NCI-H82 treated with DMSO at 0.1 percent for 48 hours (cell line): ENCODE results near the gene C2CD3.
"Not testable (repeated sequence)": the region's sequence is repeated elsewhere in the genome, so short reads cannot be mapped to it uniquely, and the experiment has no call there.

Source experiments
- DNase-seq: peaks from one replicate; lab custom pipeline; 2025; ENCODE audit not compliant: unreplicated experiment; lab: John Stamatoyannopoulos, UW

Gene C2CD3

DNA sequence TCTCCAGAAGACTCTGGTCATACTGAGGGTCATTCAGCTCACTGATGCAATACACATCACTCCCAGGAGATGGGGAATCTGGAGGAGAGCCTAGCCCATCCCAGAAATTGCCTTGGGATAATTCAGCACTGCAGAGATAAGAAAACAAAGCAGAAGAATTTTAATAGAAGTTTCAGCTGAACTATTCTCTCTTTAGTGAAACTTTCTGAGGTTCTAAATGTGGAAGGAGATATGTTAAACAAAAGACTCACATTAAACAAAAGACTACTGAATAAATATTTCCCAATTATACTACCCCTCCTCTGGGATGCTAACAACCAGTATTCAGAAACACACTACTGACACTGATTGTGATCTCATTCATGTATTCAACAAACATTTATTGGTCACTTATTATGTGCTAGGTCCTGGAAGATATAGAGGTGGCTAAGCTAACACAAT, 47.8 kb downstream of the C2CD3 start:
- DNase-seq, result no peak

DNA sequence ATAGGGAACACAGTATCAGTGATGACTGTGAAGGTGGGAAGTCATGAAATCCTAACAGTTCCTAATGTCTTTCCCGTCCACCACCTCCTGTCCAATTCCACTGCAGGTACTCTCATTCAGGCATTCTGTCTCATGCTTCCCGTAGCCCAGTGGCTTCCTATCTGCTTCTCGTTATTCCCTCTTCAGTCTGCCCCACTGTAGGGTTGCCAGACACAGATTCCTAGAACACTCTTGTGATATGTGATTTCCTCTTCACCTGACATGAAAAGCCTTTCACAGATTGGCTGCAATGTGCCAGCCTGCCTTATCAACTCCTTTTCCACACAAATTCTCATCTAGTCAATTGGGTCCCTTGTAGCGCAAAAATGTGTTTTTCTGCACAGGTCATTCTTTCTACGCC, 49.0 kb downstream of the C2CD3 start:
- no peak for DNase-seq

DNA sequence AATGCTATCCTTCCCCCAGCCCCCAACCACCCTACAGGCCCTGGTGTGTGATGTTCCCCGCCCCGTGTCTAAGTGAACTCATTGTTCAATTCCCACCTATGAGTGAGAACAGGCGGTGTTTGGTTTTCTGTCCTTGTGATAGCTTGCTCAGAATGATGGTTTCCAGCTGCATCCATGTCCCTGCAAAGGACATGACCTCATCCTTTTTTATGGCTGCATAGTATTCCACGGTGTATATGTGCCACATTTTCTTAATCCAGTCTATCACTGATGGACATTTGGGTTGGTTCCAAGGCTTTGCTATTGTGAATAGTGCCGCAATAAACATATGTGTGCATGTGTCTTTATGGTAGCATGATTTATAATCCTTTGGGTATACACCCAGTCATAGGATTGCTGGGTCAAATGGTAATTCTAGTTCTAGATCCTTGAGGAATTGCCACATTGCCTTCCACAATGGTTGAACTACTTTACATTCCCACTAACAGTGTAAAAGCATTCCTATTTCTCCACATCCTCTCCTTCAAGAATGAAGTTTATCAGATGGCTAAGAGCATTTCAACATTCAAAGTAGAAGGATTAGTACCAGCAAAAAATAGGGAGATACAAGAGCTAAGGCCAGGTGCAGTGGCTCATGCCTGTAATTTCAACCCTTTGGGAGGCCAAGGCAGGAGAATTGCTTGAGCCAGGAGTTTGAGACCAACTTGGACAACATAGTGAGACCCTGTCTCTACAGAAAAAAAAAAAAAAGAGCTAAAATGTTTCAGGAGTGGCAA, 50.4 kb downstream of the C2CD3 start:
- DNase-seq, result not testable (repeated sequence)

DNA sequence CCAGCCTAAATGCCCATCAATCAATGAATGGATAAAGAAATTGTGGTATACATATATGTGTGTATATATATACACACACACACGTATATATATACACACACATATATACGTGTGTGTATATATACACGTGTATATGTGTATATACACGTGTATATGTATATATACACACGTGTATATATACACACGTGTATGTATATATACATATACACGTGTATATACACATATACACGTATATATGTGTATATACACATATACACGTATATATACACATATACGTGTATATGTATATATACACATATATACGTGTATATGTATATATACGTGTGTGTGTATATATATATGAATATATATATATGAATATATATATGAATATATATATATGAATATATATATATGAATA, 54.1 kb downstream of the C2CD3 start:
- no peak for DNase-seq

DNA sequence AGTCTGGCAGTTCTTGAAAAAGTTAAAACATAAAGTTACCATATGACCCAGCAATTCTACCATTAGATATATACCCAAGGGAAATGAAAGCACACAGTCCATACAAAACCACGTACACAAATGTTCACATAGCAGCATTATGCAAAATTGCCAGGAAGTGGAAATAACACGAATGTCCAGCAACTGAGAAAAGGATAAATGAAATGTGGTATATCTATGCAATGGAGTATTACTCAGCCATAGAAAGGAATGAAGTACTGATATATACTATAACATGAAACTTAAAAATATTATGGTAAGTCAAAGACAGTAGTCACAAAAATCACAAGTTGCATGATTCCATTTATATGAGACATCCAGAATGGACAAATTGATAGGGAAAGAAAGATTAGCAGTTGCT, 57.9 kb downstream of the C2CD3 start:
- DNase-seq, result no peak

DNA sequence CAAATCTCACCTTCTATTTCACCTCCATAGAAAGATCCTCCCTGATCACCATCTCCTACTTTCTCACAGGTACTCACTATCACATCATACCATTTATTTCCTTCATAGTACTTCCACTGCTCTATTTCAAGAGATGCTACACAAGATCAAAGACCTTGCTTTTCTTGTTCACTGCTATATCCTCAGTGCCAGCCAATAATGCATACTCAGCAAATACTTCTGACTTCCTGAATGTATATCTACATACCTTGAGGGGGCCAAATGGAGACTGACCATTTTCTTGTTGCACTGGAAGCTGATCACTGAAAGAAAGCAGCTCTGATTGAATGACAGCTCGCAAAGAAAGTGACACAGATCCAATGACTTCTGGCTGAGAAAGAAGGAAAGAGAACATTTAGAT, 64.7 kb downstream of the C2CD3 start:
- no peak for DNase-seq

DNA sequence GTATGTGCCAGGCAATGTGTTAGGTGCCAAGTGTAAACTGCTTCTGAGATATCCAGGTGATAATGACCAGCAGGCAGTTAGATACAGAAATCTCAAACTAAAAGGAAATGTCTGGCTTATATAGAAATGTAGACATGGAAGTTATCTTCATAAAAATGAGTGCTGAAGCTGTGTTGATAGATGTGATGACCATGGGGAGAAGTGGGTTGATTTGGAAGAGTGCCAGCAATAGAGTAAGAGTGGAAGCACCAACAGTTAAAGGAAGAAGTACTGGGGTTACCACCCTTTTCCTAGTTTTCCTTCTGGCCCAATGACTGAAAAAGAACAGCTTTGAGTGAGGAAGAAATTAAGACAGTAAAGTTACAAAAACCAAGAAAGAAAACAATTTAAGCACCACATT, 68.5 kb downstream of the C2CD3 start:
- DNase-seq, result no peak

DNA sequence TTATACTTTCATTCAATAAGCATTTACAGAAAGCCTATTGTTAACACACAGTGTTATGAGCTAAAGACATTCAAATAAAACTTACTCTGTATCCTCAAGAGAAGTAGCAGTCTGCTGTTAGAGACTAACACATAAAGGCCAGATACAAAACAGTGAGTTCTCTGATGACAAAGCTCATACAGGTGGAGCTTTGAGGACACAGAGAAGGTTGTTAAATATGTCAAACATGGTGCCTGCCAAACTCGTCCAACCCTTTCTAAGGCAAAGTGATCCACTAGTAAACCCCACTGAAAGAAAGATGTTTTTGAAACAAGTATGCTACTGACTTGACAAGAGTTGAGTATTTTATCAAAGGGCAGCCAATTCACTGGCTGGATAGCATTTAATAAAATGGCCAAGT, 70.1 kb downstream of the C2CD3 start:
- no peak for DNase-seq

DNA sequence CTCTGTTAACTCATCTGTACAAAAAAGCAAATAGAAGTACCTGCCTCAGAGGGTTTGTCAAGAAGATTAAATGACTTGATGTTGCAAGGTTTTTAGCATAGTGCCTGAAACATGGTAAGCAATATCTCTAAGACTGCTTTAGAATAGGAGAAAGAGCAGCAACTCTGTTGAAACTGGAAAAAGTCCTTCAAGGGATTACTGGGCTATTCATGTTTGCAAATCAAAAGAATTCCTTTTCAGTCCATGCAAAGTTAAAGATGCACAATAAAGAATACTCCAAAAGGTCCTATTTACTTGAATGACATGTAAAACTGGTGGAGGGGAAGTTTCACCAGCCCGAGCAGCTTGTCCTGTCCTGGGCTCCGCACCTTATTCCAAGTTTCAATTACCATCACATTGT, 70.6 kb downstream of the C2CD3 start:
- DNase-seq, result no peak

DNA sequence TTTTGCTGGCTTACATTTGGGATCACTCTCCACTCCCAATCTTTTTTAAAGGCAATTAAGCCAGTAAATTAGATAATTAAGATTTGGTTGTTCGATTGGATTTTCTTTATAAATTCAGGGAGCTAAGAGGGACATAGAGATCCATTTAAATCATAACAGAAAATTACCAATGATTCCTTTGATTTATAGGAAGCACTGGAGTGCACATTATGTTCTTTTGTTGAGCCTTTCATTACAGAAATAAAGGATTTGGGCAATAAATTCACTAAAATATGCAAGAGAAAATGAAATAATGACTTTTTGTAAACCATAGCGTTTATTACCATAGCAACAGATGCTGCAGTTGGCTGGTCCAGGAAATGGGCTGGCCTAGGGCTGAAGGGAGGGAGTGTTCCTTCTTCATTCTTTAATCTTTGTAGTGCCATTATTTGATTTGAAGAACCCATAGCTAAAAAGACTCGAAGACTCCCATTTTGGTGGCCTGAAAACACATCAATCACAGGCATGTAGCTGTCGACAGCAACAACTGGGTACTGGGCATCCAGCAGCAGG, 73.0 kb downstream of the C2CD3 start:
- DNase-seq, result no peak

DNA sequence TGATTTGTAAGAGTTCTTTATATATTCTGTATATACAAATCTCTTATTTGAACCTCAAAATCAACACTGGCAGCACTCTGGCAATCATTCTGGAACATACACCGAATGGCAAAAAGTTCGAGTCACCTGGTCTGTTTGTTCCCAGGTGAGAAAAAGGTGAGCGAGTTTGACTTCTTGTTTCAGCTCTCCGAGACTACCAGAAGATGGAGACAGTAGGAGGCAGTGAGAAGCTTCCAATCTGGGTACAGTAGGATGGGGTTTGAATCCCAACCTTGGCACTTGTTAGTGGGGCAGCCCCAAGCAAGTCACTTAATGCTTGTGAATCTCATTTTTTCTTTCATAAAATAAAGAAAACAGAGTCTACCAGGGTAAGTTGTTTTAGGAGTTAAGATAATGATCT, 76.4 kb downstream of the C2CD3 start:
- no peak for DNase-seq

DNA sequence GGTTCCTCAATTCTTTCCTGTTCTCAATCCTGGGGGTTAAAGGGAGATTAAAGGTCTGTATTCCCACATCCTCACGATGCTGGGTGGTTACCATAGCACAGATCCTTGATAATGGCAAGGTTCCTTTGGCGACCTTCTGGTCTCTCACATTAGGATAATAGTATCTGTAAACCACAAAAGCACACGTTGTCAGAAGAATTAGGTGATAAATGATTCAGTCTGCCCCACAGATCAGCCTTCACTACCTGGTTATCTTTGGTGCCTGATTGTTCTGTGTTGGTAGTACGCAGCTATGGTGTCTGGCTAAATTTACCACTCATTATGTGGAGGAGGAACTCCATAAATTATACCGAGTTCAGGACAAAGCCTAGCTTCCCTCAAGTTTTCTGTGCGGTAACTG, 78.4 kb downstream of the C2CD3 start:
- DNase-seq, result no peak

DNA sequence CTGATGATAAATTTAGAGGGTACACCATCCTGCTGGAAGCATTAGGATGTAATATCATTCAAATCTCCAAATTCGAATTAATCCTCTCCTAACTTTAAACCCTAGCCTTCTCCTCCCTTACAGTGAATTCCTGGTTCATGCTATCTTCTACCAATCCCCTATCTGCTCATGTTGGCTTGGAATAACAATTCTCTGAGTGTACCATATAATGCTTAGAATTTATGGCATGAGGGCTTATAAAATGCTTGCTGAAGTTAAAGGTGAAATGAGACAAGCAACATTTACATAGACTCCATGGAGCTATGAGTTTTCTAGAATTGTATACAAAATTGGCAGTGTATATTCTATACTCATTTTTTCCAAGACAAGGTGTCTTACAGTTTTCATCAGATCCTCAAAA, 79.3 kb downstream of the C2CD3 start:
- DNase-seq, result no peak

DNA sequence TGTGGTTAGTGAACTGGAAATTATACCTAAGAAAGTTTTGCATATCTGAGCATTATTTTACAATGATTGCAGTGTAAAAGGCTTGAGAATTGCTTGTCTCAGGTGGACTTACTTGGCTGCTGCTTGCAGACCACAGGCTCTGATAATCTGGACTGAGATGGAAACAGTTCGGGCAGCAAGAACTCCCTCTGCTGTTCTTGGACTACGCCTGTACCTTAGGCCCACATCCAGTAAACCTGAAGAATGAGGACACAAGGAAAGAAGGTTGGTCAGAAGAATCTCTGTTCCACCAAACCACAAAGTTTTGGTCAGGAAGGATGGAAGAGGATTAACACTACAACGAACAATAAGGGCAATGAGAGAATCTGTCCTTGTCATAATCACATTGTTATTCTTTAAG, 80.1 kb downstream of the C2CD3 start:
- no peak for DNase-seq

DNA sequence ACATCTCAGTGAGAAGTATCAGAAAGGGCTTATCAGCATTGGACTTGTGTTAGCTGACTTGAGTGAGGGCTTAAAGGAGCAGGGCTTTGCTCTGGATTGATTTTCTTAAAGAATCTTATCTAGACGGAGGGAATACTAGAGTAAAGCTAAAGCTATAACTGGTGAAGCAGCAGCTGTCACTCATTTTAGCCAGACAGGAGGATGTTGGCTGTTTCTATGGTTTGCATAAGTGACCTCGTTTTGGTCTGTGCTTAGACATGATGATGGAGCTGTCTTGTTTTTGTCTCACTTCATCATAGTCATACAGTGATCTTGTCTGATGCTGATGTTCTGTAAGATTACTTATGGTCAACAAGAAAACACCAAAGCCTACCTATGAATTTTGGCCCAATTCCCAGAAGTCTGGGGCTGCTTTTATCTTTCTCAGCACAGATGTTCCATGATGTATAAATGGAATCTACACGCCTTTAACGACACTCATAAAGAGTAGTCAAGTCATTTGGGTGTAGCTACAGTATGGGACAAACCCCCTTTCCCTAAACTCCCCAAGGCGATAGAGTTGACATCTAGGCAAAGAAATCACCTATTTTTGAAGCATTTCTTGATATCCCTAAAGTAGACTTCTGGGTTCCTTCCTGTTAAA, 84.4 kb downstream of the C2CD3 start:
- no peak for DNase-seq

DNA sequence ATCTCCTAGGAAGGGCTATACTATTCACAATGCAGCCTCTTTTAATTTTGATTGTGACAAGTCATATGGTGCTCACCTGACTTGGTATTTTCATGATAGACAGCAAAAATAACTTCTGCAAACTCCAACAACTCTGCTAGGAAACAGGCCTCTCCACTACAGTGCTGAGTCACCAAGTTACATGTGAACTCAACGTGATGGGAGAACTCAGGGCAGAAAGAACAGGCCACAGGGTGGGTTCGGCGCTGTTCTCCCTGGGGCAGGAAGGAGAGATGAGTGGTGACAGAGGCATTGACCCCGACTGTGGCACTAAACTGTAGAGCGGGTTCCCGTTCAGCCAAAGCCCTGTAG, 85.3 kb downstream of the C2CD3 start:
- no peak for DNase-seq

DNA sequence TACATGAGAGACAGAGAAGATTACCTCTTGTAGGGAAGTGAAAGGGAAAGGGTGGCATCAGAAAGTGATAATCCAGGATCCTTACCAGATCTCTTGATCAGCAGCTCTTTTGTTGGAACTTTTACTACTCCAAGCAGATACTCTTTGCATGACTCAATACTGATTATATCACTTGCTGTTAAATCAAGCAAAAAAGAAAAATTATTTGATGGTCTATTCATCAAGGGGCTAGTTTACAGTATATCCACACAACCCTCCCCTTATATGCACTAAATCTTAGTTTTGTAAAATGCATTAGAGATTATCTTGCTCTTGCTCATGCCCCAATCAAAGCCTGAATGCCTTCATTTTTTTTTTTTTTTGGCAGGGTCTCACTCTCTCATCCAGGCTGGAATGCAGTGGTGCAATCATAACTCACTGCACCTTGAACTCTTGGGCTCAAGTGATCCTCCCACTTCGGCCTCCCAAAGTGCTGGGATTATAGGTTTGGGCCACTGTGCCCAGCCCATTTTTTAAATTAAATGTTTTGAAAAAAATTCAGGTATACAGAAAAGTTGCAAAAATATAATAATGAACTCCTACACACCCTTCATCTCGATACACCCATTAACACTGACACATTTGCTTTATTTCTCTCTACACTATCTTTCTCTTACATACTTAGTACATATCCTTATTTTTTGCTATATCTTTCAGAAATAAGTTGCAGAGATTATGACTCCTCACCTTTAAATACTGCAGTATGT, 85.8 kb downstream of the C2CD3 start:
- no peak for DNase-seq

DNA sequence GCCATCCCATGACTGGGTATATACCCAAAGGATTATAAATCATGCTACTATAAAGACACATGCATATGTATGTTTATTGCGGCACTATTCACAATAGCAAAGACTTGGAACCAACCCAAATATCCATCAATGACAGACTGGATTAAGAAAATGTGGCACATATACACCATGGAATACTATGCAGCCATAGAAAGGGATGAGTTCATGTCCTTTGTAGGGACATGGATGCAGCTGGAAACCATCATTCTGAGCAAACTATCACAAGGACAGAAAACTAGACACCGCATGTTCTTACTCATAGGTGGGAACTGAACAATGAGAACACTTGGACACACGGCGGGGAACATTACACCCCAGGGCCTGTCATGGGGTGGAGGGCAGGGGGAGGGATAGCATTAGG, 86.9 kb downstream of the C2CD3 start:
- DNase-seq, result not testable (repeated sequence)

DNA sequence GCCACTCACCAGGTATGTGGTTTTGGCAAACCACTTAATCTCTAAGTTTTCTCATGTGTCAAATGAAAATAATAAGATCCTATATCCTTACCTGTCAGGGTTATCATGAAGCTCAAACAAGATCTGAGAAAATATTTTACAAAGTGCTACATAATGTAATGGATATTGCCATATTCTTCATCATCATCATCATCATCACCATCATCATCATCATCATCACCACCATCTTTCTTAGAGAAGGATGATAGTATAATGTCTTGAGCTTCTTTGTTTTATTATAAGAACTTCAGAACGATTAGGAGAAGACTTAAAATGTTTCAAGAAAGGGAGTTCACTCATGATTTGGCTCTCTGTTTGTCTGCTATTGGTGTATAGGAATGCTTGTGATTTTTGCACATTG, 89.4 kb downstream of the C2CD3 start:
- no peak for DNase-seq

DNA sequence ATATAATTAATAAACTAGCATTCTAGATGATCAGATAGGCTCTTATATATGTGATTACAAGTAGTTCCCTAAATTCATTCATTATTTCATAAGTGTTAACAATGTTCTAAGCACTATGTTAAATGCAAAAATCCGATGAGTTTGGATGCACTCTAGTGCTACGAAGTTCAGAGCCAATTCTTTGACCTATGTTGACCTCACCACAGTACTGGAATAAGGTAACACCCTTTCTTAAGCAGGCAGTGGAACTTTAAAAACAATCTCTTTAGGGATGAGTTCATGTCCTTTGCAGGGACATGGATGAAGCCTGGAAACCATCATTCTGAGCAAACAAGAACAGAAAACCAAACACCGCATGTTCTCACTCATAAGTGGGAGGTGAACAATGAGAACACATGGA, 93.6 kb downstream of the C2CD3 start:
- no peak for DNase-seq

DNA sequence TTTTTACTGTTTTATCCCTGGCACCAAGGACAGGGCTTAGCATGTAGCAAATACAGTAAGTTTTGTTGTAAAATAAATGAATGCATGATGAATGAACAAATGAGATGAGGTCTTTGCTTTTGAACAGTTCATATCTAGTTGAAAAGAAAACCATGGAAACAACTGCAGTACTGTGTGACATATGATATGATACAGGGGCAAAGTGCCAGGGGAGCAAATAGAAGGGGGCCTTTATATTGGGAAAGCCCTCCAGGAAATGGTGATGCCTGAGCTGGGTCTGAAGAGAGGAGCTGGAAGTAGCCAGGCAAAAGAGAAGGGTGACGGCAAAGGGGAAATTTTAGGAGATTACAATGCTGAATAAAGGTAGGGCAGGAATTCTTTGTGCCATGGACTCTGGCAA, 98.1 kb downstream of the C2CD3 start:
- DNase-seq, result no peak

DNA sequence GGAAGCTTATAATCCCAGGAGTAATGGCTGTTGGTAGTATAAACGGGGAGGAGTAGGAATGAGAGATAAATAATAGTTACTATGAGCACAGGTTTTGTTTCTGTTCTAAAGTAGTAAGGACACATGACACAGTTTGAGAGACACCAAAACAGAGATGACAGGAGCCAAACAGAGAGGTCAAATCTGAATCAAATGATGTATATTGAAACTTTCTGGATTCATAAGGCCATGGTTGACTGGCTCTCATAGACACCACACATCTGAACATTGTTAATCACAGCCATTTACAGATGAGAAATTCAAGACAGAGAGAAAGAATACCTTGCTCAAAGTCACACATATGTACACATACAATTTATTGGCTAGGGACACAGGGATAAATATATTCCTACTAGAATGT, 98.5 kb downstream of the C2CD3 start:
- no peak for DNase-seq
